Endothelial cell of umbilical vein (primary cell): ENCODE results near the gene SLC7A4. TPM values are rescaled to one million over a fixed set of nuclear protein-coding genes. Genes with fewer than 3 reads are reported as not detected.

ENCODE experiments used
- BruUV-seq: library from RNA; stranded (reverse); fragments of 400-500 nt; replicated peaks from 2 replicates; lab custom pipeline; 2021; lab: Mats Ljungman, UMichigan
- CTCF ChIA-PET: fragments of 300-600, 350-600 bp; sonication (Branson Sonifier 250); formaldehyde crosslinking; loops from one replicate; lab custom pipeline; 2021; ENCODE audit warnings: antibody characterized with exemption, inconsistent platforms; lab: Charles Lee
- POLR2A ChIA-PET: fragments of 300-600, 350-600 bp; sonication (Branson Sonifier 250); formaldehyde crosslinking; loops from one replicate; lab custom pipeline; 2021; ENCODE audit warnings: antibody characterized with exemption, inconsistent platforms; lab: Charles Lee
- DNase-seq: peaks from one replicate; pipeline ENCODE4 v3.0.0-alpha.2; 2011; ENCODE audit warnings: low read depth, low spot score
- FAIRE-seq: peaks from 2 replicates; lab custom pipeline; 2011; peaks lifted over from hg19 to GRCh38; lab: Jason Lieb, UNC
- H2AFZ ChIP-seq: 2 replicates; pipeline ENCODE4 v1.6.0; 2012; ENCODE audit warnings: low read depth, low read length, control low read depth, inconsistent platforms
- H3K27ac ChIP-seq: 2 replicates; pipeline ENCODE4 v1.5.1; 2011; ENCODE audit warnings: low read depth, mild to moderate bottlenecking, control low read depth, low read length, moderate library complexity; ENCODE audit not compliant: insufficient read depth
- H3K27me3 ChIP-seq, 2 experiments: 2 replicates each; pipeline versions ENCODE4 v1.6.0 to v1.6.1; 2011; ENCODE audit warnings: low read length in 2 of 2, mixed read lengths in 1 of 2; ENCODE audit not compliant: control insufficient read depth in 2 of 2, insufficient read depth in 2 of 2
- H3K36me3 ChIP-seq, 2 experiments: 2 replicates in 1 of 2; 3 replicates in 1 of 2; pipeline ENCODE4 v1.5.1; 2011; ENCODE audit warnings: low read length in 2 of 2, mild to moderate bottlenecking in 1 of 2, moderate library complexity in 1 of 2; ENCODE audit not compliant: control insufficient read depth in 2 of 2, insufficient read depth in 2 of 2; ENCODE audit errors: extremely low read depth in 1 of 2
- H3K4me1 ChIP-seq: 3 replicates; pipeline ENCODE4 v1.5.1; 2011; ENCODE audit warnings: mild to moderate bottlenecking, low read length; ENCODE audit not compliant: control insufficient read depth, insufficient read depth; ENCODE audit errors: extremely low read depth
- H3K4me2 ChIP-seq: 2 replicates; pipeline ENCODE4 v1.6.1; 2011; ENCODE audit warnings: low read length, control low read depth, mixed read lengths; ENCODE audit not compliant: insufficient read depth
- H3K4me3 ChIP-seq, 3 experiments: fragments of 200-600 bp in 1 of 3; sonication (generic), shearing (Covaris generic) in 1 of 3; replicated peaks in 1 of 3; 2 replicates each; pipeline ENCODE4 v1.5.1; 2011 to 2016; ENCODE audit warnings: control low read depth in 3 of 3, low read length in 3 of 3, mild to moderate bottlenecking in 2 of 3, inconsistent platforms in 1 of 3, low read depth in 1 of 3, moderate library complexity in 1 of 3; ENCODE audit not compliant: insufficient read depth in 1 of 3
- H3K79me2 ChIP-seq: 2 replicates; pipeline ENCODE4 v1.6.0; 2012; ENCODE audit warnings: low read length, inconsistent platforms; ENCODE audit not compliant: control insufficient read depth, insufficient read depth
- H3K9ac ChIP-seq: replicated peaks from 2 replicates; pipeline ENCODE3; 2011; ENCODE audit warnings: low read length, control low read depth; ENCODE audit not compliant: insufficient read depth; ENCODE audit errors: extremely low read depth
- H3K9me1 ChIP-seq: replicated peaks from 3 replicates; pipeline ENCODE4 v1.6.0; 2011; ENCODE audit warnings: mild to moderate bottlenecking, low read length; ENCODE audit not compliant: control insufficient read depth, insufficient read depth; ENCODE audit errors: extremely low read depth
- H3K9me3 ChIP-seq: replicated peaks from 2 replicates; pipeline ENCODE4 v1.5.1; 2012; ENCODE audit warnings: low read length, inconsistent platforms; ENCODE audit not compliant: control insufficient read depth, insufficient read depth
- H4K20me1 ChIP-seq: replicated peaks from 2 replicates; pipeline ENCODE3; 2011; ENCODE audit warnings: mild to moderate bottlenecking, low read length; ENCODE audit not compliant: control insufficient read depth, insufficient read depth; ENCODE audit errors: extremely low read depth
- FOS ChIP-seq: IDR thresholded peaks from 2 replicates; pipeline ENCODE4 v1.6.1; 2011; ENCODE audit warnings: mild to moderate bottlenecking, low read length, moderate library complexity, borderline replicate concordance; ENCODE audit not compliant: insufficient read depth
- JUN ChIP-seq: IDR thresholded peaks from 2 replicates; pipeline ENCODE4 v1.6.1; 2011; ENCODE audit warnings: borderline replicate concordance, low read depth; ENCODE audit not compliant: insufficient read length, insufficient read depth
- POLR2A ChIP-seq: IDR thresholded peaks from 2 replicates; pipeline ENCODE4 v1.6.1; 2012; ENCODE audit warnings: low read depth, mild to moderate bottlenecking, control low read depth, low read length
- POLR2AphosphoS5 ChIP-seq: IDR thresholded peaks from 2 replicates; pipeline ENCODE4 v1.6.1; 2012; ENCODE audit warnings: low read depth, mild to moderate bottlenecking, control low read depth, low read length, moderate library complexity; ENCODE audit not compliant: insufficient read depth
- dilution Hi-C: fragments of 300-500 bp; cut with MboI; formaldehyde crosslinking; loops from one replicate; pipeline ENCODE4 v1.15.0; 2019; ENCODE audit warnings: low sequenced_read_pairs; ENCODE audit not compliant: extremely low pct_ligation_motif_present
- intact Hi-C: fragments of 100-400 bp; cut with micrococcal nuclease; formaldehyde crosslinking; loops from one replicate; pipeline ENCODE4 v1.10.0; 2022
- polyA plus RNA-seq, 4 experiments: library from polyadenylated mRNA; depleted of rRNA in 3 of 4; stranded (reverse) in 3 of 4; unstranded in 1 of 4; fragments of >200 nt; gene quantifications; 2 replicates each; pipeline versions ENCODE4 v1.2.1 to v1.2.3, GENCODE V29; 2011 to 2012; ENCODE audit warnings: missing spikeins in 1 of 4
- total RNA-seq: library from RNA; stranded (reverse); gene quantifications from 2 replicates; pipeline ENCODE4 v1.2.3, GENCODE V29; 2021
- TF ChIP-seq, protein P1 (sequence below): IDR thresholded peaks from 2 replicates; pipeline ENCODE4 v1.6.1; 2011; ENCODE audit not compliant: insufficient read depth, insufficient read length
- TF ChIP-seq, protein P2 (sequence below), 2 donors: IDR thresholded peaks; 1 replicate in 1 of 2; 2 replicates in 1 of 2; pipeline ENCODE4 v1.5.1; 2011; ENCODE audit warnings: low read length in 2 of 2, mild to moderate bottlenecking in 2 of 2, moderate library complexity in 2 of 2, control low read depth in 1 of 2, inconsistent platforms in 1 of 2, low read depth in 1 of 2; ENCODE audit not compliant: insufficient read depth in 1 of 2; ENCODE audit errors: extremely low read depth in 1 of 2

Gene SLC7A4
- total and polyA plus RNA-seq, 2 donors (not counting 3 experiments of a cell fraction or from before 2014, with no cell fraction given): not detected

DNA sequence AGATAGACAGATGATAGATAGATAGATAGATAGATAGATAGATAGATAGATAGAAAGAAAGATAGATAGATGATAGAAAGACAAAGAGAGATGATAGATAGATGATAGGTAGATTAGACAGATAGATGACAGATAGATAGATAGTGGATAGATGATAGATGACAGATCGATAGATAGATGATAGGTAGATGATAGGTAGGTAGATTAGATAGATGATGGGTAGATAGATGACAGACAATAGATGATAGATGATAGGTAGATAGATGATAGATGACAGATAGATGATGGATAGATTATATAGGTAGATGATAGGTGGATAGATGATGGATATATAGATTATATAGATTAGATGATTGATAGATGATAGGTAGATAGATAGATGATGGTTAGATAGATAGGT is 46.0 kb downstream of the SLC7A4 start:
- FAIRE-seq: no peak
- CTCF ChIA-PET: no interaction called here

DNA sequence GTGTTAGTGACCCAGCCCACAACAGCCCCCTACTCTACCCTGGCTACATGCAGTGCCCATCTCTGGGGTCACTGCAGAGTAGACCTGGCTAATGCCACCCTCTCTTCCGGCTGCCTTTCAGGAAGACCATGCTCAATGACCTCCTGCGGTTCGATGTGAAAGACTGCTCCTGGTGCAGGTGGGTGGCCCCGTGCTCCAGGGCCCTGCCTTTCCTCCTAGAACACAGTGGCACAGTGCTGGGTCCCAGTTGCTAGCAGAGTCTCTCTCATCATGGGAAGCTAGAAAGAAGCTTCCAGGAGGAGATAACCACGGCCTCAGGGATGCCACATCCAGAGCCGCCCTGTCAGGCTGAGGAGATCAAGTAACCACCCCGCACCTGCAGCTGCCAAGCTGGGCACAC is 46.6 kb downstream of the SLC7A4 start:
- POLR2A ChIA-PET: no interaction called here

More for the DNA sequence above, 46.0 kb downstream of the SLC7A4 start:
- H3K9me1 ChIP-seq: no peaks in the 10 kb centered on the region
- TF ChIP-seq, protein P1, sequence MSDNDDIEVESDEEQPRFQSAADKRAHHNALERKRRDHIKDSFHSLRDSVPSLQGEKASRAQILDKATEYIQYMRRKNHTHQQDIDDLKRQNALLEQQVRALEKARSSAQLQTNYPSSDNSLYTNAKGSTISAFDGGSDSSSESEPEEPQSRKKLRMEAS: no peak
- no peak for TF ChIP-seq JUN
- no peak for TF ChIP-seq POLR2A
- TF ChIP-seq FOS: no peak
- TF ChIP-seq, protein P2, sequence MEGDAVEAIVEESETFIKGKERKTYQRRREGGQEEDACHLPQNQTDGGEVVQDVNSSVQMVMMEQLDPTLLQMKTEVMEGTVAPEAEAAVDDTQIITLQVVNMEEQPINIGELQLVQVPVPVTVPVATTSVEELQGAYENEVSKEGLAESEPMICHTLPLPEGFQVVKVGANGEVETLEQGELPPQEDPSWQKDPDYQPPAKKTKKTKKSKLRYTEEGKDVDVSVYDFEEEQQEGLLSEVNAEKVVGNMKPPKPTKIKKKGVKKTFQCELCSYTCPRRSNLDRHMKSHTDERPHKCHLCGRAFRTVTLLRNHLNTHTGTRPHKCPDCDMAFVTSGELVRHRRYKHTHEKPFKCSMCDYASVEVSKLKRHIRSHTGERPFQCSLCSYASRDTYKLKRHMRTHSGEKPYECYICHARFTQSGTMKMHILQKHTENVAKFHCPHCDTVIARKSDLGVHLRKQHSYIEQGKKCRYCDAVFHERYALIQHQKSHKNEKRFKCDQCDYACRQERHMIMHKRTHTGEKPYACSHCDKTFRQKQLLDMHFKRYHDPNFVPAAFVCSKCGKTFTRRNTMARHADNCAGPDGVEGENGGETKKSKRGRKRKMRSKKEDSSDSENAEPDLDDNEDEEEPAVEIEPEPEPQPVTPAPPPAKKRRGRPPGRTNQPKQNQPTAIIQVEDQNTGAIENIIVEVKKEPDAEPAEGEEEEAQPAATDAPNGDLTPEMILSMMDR (IDR thresholded peaks at IDR 0.05; ENCODE audit: extremely low read depth in 1 of 2, insufficient read depth in 1 of 2, low read depth in 1 of 2, low read length in 2 of 2): no peak
- H3K36me3 ChIP-seq: peaks cover 3 to 22% of the 10 kb centered on the region in 2 experiments
- H3K27me3 ChIP-seq: no peaks in the 10 kb centered on the region
- no peak overlapping the region for H3K4me2 ChIP-seq
- no peak for DNase-seq
- peaks cover 17% of the 10 kb centered on the region for H3K79me2 ChIP-seq
- POLR2A ChIA-PET: no interaction called here
- BruUV-seq: no TSS peak
- H3K4me1 ChIP-seq: peaks cover 8% of the 10 kb centered on the region
- no peak overlapping the region for H3K9ac ChIP-seq
- dilution Hi-C loops: no loop called here
- H3K4me3 ChIP-seq: no peak overlapping the region
- no peak overlapping the region for H2AFZ ChIP-seq
- no peak overlapping the region for H3K27ac ChIP-seq
- H4K20me1 ChIP-seq: no peaks in the 10 kb centered on the region
- no peaks in the 10 kb centered on the region for H3K9me3 ChIP-seq
- intact Hi-C loops: no loop called here

More for the DNA sequence above, 46.6 kb downstream of the SLC7A4 start:
- CTCF ChIA-PET: no interaction called here
- Histone ChIP-seq H3K36me3 (peaks cover 3 to 18% of the 10 kb centered on the region in 2 experiments), H3K9me1 (no peaks in the 10 kb centered on the region), H3K27ac (no peak overlapping the region), H3K4me3 (no peak overlapping the region), H3K79me2 (peaks cover 17% of the 10 kb centered on the region), H3K27me3 (no peaks in the 10 kb centered on the region), H4K20me1 (no peaks in the 10 kb centered on the region), H2AFZ (no peak overlapping the region), H3K9ac (no peak overlapping the region), H3K4me2 (no peak overlapping the region), H3K4me1 (peaks cover 11% of the 10 kb centered on the region), H3K9me3 (no peaks in the 10 kb centered on the region)
- FAIRE-seq: no peak
- intact Hi-C loops (no loop called here), dilution Hi-C loops (no loop called here)
- TF ChIP-seq POLR2AphosphoS5: no peak
- no peak for TF ChIP-seq FOS
- TF ChIP-seq, protein P2 (IDR thresholded peaks at IDR 0.05; ENCODE audit: extremely low read depth in 1 of 2, insufficient read depth in 1 of 2, low read depth in 1 of 2, low read length in 2 of 2): no peak
- no peak for TF ChIP-seq JUN
- TF ChIP-seq POLR2A: no peak
- BruUV-seq: no TSS peak
- DNase-seq: no peak
